ENCODE measurements around the gene THOC7.

THOC7 gene

DNA sequence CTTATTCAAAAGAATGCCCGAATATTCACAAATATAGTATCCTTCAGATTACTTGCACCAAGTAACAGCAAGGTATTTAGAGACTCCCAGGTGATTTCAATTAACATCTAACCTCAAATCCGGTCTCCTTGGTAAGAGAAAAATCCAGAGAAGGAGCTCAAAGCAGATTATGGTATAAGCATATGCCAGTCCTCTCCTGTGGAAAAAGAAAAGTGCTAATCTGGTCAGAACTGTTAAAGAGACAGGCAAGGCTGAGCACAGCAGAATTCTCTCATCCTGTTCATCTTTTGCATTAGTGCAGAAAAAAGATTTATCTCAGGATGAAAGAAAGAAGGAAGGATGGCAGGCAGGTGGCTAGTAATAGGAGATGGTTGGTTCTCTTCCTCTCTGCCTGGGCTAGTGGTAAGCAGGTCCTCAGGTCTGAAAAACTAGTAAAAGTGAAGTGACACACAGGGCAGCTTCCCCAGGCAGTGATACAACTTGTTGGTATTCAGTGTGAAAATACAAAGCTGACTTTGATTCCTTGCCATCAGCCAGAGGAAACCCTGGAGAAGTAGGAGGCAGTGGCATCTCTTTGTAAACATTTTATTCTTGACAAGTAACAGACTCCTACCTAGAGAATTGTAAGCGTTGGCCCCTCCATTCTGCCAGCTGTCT lies 14.3 kb upstream of the THOC7 start:
- DNase-seq, result no peak

- DNase-seq, result no peak
These were observed 12.7 kb upstream of the THOC7 start for GRCh38 chr3:63876260-63876659.

GRCh38 chr3:63875510-63875909 lies 11.9 kb upstream of the THOC7 start:
- no peak for DNase-seq

GRCh38 chr3:63874769-63875168 lies 11.2 kb upstream of the THOC7 start:
- DNase-seq, result no peak

- DNase-seq, result no peak
These were observed 8.7 kb upstream of the THOC7 start for GRCh38 chr3:63872135-63872924.

DNA sequence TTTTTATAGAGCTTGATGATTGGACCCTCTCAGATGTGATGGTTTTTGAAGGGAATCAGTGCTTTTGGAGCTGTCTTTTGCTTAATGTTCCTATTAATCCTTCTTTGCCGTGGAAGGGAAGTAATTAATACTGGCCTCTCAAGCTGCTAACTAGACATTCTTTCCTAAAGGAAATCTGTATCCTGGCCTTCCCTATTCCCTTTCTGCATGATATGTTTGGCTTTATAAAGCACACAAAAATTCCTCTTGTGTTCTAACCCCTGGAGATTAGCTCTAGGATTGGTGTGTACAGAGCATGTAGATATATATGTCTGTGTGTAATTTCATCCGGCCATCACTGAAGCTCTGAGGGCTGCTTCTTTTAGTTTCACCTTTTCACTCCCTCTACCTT lies 7.0 kb upstream of the THOC7 start:
- DNase-seq, result no peak

- DNase-seq, result no peak
These were observed 6.5 kb upstream of the THOC7 start for GRCh38 chr3:63869940-63870614.

DNA sequence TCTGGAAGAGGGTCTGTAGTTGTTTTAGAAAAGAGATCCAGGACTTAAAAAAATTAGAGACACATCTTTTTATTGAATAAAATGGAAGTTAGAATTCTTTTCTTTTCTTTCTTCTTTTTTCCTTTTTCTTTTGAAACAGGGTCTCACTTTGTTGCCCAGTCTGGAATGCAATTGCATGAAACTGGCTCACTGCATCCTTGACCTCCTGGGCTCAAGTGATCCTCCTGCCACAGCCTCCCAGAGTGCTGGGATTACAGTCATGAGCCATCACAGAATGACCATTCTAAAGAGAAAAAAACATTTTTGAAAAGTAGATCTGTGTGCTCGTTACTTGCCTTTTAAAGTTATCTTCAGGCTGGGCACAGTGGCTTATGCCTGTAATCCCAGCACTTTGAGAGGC lies 3.6 kb upstream of the THOC7 start:
- DNase-seq, result no peak

GRCh38 chr3:63864965-63865327 lies 1.3 kb upstream of the THOC7 start:
- DNase-seq, result no peak

DNA sequence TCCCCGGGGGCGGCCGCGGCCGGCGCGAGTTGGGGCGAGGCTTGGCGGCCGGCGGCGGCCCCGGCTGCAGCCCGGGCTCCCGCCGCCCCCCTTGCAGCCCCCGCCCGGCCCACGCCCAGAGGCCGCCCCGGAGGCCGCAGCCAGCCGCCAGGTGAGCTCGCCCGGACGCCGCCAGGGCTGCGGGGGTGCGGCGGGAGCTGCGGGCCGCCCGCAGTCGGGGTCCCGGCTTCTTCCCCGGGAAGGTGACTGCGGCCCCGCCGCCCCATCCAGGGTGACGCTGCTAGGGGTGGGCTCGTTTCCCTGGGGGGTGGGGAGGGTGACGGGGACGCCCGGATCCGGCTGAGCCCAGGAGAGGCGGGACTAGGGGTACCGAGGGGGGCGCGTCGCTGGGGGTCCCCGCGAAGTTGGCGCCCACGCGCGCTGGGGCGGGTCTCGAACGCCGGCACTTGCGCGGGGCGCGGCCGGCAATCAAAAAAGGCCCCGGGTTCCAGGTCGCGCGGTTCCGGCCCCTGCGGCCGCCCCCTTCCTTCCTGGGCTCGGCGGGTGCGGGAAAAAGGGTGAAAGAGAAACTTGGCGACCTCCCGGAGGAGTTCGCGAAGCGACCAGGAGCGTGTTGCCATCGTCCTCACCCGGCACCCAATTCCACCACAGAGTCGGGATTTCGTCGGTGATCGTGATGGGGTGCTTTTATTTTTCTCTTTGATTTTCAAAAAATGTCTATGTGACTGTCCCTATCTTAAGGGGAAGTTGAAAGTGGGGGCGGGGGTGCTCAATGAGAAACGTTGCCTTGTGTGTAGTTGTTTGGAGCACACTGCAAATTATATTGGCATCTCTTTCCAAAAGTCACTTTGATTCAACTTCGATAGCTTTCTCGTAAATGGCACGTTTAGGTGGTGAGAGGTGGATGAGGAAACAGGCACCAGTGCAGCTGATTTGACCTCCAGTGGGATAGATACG lies 681 bp upstream of the THOC7 start:
- DNase-seq, result peak; percentile 16

DNA sequence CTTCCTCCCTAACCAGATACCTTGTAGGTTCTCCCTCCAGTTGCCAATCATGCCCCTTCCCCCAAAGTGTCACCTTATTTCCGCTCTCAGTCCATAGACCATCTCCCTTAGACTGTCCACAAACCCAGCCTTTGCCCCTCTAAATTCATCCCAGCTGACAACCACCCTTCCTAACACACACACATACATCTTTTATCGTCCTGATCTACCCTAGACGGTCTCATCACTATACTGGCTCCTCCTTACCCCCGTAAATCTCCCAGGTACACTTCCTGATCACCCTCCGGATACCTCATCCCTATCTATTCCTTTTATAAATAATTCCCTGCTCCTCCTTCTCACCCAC lies 828 bp downstream of the THOC7 start:
- no peak for DNase-seq

DNA sequence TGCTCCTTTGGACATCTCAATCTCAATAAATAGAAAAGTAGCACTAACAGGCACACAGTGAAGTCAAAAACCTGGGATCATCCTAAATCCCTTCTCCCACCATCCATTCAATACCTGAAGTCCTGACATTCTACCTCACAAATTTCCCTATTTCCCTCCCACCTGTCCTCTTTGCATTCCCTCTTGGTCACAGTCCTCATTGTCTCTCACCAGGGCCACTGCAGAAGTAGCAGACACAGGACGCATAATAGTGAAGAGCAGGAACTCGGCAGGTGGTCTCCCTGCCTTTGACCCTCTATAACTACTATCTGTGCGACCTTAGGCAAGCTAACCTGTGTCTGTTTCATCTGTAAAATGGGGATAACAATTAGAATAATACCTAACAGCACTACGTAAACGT lies 2.3 kb downstream of the THOC7 start:
- DNase-seq, result no peak

DNA sequence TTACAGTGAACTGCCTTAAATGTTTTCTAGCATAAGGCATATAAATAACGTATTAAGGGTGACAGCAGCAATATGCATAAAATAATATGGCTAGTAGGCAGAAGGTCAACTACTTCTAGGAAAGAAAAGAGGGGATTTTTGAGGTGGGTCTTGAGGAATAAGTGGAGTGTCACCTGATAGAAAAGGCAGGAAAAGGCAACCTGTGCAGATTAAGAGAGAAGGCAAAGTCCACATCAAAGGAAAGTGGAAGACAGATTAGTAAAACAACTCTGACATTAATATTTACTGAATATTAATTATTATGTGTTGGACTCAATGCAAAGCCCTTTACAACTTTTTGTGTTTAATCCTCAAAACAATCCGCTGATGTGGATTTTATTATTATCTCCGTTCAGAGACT lies 2.8 kb downstream of the THOC7 start:
- DNase-seq, result no peak

- no peak for DNase-seq
These were observed 6.3 kb downstream of the THOC7 start for GRCh38 chr3:63857311-63857710.

DNA sequence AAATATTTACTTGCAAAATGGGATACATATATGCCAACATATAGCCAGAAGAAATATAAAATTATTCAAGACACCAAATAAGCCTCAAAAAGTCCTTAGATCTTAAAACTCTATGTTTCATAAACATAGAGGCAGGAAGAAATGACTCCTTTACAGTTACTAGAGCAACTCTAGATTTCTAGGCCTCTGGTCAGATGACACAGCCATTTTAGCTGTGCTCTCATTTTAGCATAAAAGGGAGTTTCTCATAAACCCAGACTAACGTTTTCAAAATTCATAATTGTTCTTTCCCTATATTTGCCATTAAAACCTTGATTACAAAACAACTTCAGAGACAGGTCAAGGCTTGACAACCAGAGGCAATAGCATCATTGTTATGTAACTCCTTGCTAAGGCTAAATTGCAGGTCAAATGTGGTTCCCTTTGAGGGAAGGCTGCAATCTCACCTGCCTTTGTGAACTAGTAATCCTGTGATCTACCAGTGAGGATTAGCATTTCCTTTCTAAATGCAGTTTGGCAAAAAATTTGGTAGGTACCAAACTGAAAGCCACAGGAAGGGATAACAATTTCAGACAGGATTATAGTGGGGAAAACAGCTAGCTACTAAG lies 8.2 kb downstream of the THOC7 start:
- DNase-seq, result no peak

GRCh38 chr3:63853106-63853505 lies 10.5 kb downstream of the THOC7 start:
- DNase-seq, result no peak

GRCh38 chr3:63851287-63851686 lies 12.3 kb downstream of the THOC7 start:
- DNase-seq, result no peak

GRCh38 chr3:63849175-63849574 lies 14.4 kb downstream of the THOC7 start:
- DNase-seq, result no peak

DNA sequence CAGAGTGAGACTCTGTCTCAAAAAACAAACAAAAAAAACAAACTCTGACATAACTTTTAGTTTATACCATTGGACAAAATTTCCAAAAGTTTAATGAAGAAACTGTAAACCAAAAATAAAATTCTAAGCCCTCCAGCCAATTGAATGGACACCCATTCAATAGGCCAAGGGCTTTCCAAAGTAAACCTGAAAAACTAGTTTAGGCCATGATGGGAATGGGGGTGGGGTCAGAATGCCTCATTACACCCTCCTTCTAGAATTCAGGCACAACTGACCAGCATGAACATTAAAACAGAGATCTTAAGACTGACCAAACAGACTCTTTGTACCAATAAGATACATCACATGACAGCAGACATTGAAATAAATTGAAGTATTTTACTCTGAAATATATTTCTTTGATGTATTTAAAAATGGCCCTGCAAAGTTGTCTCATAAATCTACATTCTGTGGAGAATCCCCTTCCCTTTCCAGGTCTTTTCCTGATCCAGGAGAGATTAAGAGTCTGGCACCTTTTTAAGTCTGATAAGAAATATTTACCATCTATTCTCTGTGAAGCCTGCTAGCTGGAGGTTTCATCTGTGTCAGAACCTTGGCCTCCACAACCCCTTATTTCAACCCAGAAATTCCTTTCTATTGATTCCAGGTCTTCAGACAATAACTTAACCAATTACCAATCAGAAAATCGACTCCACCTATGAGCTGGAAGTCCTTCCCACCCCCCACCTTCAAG lies 15.7 kb downstream of the THOC7 start:
- DNase-seq, result no peak

- DNase-seq, result no peak
These were observed 18.4 kb downstream of the THOC7 start for GRCh38 chr3:63845215-63845614.

DNA sequence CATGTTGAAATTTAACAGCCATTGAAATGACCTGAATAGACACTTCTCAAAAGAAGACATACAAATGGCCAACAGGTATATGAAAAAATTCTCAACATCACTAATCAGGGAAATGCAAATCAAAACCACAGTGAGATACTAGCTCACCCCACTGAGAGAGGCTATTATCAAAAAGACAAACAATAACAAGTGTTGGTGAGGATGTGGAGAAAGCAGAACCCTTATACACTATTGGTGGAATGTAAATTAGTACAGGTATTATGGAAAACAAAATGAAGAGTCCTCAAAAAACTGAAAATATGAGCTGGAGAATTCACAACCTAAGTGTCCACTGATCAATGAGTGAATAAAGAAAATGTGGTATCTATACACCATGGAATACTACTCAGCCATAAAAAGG lies 21.5 kb downstream of the THOC7 start:
- no peak for DNase-seq

GRCh38 chr3:63841704-63842103 lies 21.9 kb downstream of the THOC7 start:
- no peak for DNase-seq

All from stimulated activated CD4-positive, alpha-beta T cell treated with anti-CD3 and anti-CD28 coated beads, Interleukin-1b, Interleukin-23, amount 100 ng/mL, for 48 hours (primary cell).